ENCODE measurements around the gene HOXC11.

Gene HOXC11

DNA sequence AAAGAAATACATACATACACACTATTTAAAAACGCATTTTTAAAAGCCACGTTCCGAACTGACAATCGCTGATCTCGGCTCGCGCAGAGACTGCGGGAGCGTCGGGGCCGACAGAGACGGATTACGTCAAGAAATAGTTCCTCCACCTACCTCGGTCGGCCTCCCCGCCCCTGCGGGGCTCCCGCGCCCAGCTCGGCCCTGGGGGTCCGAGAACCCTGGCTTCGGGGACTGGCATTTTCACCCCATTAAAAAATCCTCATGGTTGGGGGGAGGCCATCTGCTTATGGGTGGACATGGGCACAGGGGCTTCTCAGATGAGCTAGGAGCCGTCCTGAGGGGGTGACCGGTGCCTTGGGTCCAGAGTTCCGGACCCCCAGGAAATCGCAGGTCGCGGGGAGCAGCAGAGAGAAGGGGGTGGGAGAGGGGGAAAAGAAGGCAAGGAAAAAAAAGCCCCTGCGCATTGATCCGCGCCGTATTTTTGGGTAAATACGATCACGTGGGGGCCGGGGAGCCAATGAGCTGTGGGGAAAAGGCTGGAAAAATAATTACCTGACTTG is 26.7 kb downstream of the HOXC11 start:
- DNase-seq, result no peak

- no peak for DNase-seq
Observed at GRCh38 chr12:54000116-54001114, 27.5 kb downstream of the HOXC11 start, which contains the start of gene HOXC9. HOXC9 (plus strand) TSS chr12:54000161; CDS start chr12:54000189, 28 bp downstream.

DNA sequence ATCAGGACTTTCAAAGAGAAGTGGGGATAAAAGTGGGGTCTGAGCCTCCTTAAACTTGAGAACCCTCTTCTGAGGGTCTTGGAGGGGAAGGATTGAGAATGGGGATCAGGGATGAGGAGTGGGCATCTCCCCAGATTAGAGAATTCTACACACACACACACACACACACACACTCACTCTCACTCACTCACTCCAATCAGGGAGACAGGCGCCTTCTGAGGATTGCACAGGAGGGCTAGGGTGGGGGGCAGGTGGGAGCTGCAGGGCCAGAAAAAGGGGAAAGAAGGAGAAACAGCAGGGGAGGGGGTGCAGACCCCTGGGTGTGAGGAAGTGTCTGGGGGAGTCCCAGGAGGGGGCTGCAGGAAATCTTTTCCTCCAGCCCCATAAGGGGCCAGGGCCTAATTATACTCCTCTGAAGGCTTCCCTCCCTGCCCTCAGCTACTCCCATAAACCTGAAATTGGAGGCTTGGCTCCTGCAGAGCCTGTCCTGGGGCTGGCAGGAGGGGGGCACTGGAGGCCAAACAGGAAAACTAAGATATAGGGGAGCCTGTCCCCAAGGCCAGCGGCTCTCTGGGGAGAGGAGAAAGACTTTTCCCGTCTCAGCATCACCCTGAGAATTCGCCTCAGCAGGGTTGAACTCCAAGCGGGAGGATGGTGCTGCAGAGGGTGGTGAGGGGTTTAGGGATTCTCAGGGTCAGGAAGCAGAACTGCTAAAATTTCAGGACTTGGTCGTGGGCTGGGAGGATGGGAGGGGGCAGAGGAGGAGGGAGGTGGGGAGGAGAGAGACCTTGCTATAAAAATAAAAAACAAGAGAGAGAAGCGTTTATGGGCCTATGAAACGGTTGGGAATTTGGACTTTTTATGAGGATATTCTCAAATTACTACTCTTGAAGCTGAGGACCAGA is 28.6 kb downstream of the HOXC11 start:
- no peak for DNase-seq

- DNase-seq, result no peak
Observed at GRCh38 chr12:54002278-54002914, 29.5 kb downstream of the HOXC11 start.

DNA sequence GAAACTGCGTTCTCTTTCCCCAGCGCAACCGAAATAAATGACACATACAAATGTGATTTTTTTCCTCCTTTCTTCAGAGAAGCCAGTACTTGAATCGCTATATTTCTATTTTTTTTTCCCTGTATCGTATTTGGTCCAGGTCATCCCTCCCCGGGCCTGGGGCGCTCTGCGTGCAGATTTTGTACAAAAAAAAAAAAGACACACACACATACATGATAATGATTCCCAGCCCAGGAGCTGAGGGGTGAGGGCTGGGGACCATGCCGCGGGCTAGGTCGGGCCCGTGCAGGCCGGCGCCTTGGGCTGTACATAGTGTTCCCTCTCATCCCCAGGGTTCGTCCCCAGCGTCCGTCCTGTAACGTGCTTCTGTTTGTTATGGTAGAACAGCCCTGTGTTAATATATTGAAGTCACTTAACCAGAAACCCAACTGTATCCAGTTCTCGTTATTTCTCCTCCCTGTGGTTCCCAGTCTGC is 30.0 kb downstream of the HOXC11 start:
- DNase-seq, result no peak

DNA sequence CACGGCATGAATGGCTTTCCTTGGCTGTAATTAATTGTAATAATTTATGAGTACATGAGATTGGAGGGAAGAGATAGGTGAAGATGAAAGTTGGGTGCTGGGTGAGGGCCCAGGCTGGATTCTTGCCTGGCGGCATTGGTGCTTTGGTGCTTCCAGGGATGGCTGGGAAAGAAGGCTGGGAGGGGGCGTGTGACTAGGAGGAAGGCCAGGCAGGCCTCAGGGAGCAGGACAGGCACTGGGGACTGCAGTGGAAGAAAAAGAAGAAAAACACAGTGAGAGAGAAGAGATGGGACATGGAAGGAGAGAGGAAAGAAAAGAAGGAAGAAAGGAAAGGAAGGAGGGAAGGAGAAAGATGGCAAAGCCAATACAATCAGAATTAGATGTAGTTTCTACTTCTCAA is 30.7 kb downstream of the HOXC11 start:
- DNase-seq, result no peak

DNA sequence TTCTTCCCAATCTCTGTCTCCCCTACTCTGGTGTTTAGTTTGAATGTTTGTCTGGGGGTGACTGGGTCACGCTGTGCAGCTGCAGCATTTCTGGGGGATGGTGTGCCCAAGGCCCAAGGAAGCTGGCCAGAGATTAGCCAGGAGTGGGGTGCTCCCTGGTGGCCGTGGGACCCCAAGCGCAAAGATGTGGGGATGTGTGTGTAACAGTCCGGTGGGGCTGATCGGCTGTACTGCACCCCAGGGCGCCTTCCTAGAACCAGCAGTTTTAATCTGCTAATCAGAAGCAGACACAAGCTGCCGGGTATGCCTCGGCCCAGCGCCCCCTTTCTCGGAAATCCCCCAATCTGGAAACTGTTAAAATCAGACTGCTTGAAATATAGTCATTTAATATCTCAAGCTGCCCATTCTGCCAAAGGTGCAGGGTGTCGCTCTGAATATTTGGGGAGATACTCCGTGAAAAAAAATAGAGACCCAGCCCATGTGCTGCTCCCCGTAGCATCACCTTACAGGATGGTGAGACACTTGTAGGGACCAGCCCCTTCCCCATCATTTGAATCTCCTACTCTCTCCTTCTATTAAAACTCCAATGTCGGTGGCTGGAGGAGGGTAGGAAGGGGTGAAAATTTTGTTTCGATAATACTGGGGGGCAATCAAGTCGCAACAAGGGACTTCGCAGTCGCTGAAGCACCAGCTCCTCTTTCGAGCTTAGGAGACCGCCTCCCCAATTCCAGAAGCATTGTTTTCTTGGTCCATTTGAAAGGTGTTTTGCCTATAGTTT is 31.3 kb downstream of the HOXC11 start:
- no peak for DNase-seq

GRCh38 chr12:54004841-54005530 is 32.1 kb downstream of the HOXC11 start:
- DNase-seq, result no peak

DNA sequence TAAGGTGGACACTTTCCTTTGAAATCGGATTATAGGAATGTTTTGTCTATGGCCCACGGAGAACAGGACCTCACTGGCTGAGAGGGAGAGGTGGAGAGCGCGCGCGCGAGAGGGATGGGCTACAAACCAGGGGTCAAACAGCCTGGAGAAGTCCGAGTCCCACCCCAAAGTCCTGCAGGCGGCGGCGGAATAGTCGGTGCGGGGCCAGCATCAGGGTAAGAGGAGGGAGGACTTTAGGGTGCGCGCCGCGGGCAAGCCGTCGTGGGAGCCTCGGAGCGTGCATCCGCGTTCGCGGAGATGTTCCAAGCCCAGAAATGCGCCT is 32.6 kb downstream of the HOXC11 start:
- DNase-seq, result no peak

DNA sequence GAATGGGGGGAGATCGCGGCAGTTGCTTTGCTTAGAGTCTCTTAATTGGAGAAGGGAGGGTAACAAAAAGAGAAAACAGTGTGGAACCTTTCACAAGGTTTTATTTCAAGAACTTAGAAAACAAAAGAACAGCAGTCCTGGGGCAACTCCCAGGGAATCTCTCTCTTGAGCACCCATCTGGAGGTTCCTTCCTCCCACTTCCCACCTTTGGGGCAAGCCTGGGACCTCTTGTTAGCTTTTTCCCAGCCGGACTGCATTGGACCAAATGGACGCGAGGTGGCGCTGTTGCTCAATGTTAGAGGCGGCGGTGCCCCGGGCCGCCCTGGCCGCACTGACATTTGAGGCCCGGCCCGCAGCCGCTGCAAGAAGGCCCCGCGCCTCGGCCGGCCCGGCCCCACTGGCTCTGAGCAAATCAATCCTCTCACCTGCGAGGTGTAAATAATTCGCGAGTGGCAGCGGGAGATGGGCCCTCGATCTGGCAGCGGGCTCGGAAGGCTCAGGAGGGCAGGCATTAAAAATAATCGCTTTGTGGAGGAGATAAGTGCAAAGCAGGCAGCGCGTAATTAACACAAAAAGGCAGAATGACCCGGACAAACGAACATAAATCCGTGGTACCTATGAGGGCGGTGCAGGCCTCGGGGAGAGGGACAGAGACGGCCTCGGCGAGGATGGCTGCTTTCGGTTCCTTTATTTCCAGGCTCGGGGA is 33.1 kb downstream of the HOXC11 start:
- peak; percentile 81 for DNase-seq

GRCh38 chr12:54006559-54007220 is 33.8 kb downstream of the HOXC11 start:
- DNase-seq, result no peak

GRCh38 chr12:54007538-54008259 is 34.8 kb downstream of the HOXC11 start:
- no peak for DNase-seq

DNA sequence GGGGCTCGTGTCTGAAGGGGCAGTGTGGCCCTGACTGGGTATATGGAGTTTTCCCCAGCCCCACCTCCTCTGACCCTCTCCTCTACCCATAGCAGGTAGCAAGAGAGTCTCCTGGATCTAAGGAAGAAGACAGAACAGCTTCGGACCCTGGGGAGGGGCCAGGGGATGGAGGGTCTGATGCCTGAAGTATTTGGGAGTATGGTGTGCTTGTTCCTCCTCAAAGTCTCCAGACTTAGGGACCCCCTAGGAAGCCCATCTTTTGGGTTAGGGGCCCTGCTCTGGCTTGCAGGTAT is 35.3 kb downstream of the HOXC11 start:
- DNase-seq, result no peak

DNA sequence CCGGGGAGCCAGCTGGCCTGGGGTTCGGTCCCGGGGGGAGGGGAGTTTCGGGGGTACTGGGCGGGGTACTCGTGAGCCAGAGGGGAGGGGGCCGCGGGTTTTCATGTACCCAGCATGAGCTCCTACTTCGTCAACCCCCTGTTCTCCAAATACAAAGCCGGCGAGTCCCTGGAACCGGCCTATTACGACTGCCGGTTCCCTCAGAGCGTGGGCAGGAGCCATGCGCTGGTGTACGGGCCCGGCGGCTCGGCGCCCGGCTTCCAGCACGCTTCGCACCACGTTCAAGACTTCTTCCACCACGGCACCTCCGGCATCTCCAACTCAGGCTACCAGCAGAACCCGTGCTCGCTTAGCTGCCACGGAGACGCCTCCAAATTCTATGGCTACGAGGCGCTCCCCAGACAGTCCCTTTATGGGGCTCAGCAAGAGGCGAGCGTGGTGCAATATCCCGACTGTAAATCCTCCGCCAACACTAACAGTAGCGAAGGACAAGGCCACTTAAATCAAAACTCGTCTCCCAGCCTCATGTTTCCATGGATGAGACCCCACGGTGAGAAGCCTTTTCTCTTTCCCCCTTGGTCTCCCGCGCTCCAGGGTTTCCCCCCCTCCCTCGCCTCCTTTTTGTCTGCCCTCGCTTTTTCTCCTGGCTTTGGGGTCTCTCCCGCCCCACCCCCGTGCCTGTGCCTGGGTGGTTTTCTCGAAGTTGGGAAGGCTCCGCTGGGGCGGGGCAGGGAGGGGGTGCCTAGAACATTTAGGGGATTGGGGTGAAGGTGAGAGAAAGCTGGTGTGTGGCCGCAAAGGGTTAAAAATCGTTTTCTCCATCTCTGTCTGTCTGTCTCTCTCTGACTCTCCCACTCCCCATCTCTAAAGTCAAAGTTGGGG is 36.5 kb downstream of the HOXC11 start:
- no peak for DNase-seq

DNA sequence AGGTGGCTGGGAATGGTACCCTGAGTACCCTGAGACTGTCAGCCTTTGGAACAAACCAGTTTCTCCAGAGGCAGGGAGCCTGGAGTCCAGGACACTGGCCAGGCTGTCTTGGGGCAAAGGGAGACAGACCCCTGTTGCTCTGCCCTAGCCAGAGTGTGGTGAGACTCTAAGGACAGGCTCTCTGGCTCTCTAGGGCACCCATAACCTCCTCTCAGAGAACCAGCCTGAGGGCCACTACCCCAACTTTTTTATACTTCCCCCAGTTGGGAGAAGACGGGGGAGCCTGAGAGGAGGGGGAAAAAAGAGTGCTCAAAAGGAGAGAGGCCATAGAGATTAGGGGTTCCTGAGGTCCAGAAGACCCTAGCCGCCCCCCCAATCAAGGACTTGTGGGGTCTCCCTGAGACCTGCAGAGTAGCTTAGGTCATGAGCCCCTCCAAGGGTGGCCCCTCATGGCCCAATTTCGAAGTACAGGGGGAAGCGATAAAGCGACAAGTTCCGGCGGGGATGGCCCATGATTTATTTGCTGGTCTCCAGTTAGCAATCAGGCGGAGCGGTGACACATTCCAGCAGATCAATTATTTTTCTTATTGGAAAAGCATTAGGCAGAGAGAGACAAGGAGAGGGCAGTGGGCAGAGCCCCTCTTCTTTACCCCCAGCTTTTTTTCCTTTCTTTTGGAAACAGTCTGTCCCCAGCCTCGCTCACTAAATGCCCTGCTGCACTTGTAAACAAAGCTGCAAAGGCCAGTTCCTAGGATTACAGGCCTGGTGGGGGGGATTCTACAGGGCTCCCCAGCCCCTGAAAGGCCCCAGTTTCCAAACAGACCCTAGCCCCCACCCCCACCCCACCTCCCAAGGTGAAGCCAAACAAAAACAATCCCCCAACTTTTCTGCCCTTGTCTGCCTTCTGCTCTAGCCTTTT is 37.4 kb downstream of the HOXC11 start:
- DNase-seq, result no peak

DNA sequence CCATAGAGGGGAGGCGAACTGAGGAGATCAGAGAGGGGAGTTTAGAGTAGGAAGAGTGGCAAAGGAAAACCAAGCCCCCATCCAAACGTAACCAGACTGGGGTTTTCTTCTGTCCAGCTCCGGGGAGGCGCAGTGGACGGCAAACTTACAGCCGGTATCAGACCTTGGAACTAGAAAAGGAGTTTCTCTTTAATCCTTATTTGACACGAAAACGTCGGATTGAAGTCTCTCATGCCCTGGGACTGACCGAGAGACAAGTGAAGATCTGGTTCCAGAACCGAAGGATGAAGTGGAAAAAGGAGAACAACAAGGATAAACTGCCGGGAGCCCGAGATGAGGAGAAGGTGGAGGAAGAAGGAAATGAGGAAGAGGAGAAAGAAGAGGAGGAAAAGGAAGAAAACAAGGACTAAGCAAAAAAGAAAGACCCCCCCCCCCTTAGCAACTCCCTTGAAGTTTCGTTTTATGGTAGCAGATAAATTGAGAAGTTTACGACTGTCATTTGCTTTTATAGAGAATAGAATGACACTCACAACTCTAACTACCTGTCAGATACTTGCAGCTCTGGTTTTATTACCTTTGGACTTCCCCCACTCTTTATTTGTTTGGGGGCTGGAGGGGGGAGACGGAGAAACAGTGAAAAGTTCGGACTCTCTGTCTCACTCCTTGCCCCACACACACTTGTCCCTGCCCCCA is 38.2 kb downstream of the HOXC11 start:
- DNase-seq, result no peak

Measured in activated T-cell treated with anti-CD3 and anti-CD28 coated beads for 4 hours (primary cell).